ENCODE data around the gene PRKAG2.

The PRKAG2 gene

DNA sequence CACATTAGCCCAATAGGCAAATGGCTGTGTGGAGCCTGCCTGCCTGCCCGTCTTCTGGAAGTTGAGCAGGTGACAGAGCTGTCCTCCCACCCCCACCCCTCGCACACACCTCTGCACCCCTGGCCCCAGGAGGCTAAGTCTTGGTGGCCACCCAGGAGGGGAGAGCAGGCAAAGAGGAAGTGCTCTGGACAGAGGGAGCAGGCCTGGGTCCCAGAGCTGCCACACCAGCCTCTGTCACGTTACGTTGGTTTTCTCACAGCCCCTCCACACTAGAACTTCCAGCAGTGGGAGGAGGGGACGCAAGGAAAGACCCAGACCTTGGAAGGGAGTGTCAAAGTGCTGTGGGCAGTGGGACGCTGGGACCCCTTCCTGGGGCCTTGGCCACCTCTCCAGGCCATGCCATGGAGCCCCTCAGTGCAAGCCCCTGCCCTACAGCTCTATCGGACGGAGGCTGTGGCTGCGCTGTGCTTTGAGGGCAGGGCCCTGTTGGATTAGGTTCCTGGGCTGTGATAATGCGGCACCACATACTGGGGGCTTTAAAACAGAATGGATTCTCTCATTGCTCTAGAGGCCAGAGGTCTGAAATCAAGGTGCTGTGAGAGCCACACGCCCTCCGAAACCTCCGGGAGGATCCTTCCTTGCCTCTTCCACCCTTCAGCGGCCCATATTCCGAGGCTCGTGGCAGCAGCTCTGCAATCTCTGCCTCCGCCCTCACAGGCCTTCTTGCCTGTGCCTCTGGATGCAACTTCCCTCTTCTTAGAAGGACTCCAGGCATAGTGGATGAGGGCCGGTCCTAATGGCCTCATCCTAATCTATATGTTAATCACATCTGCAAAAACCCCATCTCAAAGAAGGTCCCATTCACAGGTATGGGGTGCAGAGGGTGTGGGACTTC, 9.9 kb downstream of the PRKAG2 start:
- Mint-ChIP-seq H3K27ac (no peak overlapping the region), H3K27me3 (no peaks in the 10 kb centered on the region), H3K4me1 (peaks cover 56% of the 10 kb centered on the region), H3K4me3 (no peak overlapping the region), H3K36me3 (no peaks in the 10 kb centered on the region), H3K9me3 (no peaks in the 10 kb centered on the region)

DNA sequence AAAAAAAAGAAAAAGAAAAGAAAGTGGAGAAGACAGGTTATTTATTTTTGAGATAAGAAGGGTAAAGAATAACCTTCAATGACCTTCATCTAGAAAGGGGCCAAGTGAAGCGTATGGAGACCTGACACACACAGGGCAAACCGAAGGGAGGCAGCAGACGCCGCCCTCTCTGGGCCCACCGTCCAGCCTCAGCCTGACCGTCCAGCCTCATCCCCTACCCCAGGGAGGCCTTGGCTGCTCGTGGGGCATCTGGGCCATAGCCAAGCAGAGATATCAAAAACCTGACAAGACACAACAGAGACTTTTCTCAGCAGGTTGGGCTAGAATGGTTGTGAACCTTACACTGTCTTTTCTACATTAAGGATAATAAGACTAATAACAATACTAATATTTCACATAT, 10.9 kb downstream of the PRKAG2 start:
- Mint-ChIP-seq H3K36me3 (no peaks in the 10 kb centered on the region), H3K4me1 (peaks cover 53% of the 10 kb centered on the region), H3K4me3 (no peak overlapping the region), H3K27me3 (no peaks in the 10 kb centered on the region), H3K27ac (no peak overlapping the region), H3K9me3 (no peaks in the 10 kb centered on the region)

DNA sequence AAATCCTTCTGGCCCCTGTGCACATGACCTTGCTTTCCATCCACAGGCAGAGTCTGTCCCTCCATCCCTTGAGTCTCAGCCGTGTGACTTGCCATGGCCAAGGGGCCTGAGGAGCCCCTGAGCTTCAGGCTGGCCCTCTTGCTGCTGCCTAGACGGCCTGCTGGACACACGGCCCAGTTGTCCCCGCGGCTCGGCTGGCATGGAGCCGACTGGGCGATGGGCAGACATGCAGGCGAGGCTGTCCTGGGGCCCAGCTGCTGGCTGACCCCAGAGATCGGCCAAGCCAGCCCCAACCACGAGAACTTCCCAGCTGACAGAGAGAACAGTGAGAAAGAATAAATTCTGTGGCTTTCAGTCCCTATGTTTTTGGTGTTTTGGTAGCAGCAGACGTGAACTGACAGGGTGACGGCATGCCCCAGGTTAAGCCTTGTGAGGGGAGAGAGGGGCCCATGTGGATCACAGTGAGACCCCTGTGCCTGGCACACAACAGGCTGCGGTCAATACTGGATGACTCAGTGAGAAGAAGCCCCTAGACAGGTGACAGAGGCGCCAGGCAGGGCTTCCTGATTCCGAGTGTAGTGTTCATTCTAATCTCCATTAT, 11.7 kb downstream of the PRKAG2 start:
- no peaks in the 10 kb centered on the region for H3K36me3 Mint-ChIP-seq
- H3K9me3 Mint-ChIP-seq: no peaks in the 10 kb centered on the region
- no peaks in the 10 kb centered on the region for H3K27me3 Mint-ChIP-seq
- peak overlapping the region; percentile 20 for H3K27ac Mint-ChIP-seq
- no peak overlapping the region for H3K4me3 Mint-ChIP-seq
- peaks cover 53% of the 10 kb centered on the region for H3K4me1 Mint-ChIP-seq

DNA sequence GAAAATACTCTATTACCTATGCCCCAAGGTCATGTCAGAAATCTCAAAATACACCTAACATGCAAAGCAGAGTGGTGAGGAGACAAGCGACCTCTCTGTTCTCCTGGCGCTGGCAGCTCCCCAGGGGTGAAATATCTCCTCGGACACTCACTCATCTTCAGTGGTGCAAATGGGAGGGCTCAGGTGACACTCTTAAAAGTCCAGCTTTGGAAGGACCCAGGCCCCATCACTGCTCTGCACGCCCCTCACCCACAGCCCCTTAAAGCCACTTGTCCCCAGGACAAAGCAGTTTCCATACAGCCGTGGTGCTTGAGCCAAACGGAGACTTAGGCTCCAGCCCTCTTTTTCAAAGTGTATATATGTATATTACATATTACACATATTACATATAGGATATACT, 12.4 kb downstream of the PRKAG2 start:
- Mint-ChIP-seq H3K9me3 (no peaks in the 10 kb centered on the region), H3K27ac (no peak overlapping the region), H3K27me3 (no peaks in the 10 kb centered on the region), H3K36me3 (no peaks in the 10 kb centered on the region), H3K4me3 (no peak overlapping the region), H3K4me1 (peaks cover 49% of the 10 kb centered on the region)

DNA sequence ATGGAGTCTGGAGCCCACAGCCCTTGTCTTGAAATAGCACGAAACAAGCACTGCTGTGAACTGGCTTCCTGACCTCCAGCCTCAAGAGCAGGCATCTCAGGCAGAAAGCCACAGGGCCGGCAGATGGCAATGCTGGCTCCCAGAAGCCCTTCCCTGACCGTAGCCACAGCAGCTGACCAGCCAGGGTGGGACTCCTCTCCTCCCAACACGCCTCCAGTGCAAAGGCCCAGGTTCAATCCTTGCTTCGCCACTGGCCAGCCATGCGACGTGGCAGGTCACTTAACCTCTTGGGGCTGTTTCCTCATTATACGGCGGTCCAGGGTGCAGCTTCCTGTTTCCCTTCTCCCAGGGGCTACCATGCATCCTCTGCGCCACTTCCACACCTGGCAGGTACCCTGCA, 12.8 kb downstream of the PRKAG2 start:
- Mint-ChIP-seq H3K36me3 (no peaks in the 10 kb centered on the region), H3K4me1 (peaks cover 46% of the 10 kb centered on the region), H3K27ac (no peak overlapping the region), H3K9me3 (no peaks in the 10 kb centered on the region), H3K4me3 (no peak overlapping the region), H3K27me3 (no peaks in the 10 kb centered on the region)

DNA sequence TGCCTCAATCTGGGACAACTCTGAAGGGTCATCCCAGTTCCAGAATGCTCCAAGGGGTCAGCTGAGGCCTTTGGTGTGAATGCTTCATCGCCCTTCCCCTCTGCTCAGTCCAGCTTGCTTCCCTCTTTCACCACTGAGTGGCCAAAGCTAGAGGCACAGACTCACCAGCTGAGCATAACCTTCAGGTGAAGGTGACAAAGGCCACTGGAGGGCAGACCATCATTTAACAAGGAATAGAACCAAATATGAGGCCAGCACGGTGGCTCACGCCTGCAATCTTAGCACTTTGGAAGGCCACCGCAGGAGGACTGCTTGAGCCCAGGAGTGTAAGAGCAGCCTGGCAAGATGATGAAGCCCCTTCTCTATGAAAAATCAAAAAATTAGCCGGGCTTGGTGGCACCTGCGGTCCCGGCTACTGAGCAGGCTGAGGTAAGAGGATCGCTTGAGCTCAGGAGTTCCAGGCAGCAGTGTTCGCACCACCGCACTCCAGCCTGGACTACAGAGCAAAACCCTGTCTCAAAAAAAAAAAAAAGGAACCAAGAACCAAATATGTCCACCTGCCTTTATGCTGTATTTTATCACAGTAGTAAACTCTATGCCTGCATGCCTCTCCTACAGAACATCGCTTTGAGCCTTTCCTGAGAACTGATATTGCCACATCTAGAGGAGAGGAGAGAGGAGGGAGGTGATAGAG, 13.4 kb downstream of the PRKAG2 start:
- Mint-ChIP-seq H3K4me1 (peaks cover 42% of the 10 kb centered on the region), H3K36me3 (no peaks in the 10 kb centered on the region), H3K9me3 (no peaks in the 10 kb centered on the region), H3K27me3 (no peaks in the 10 kb centered on the region), H3K27ac (no peak overlapping the region), H3K4me3 (no peak overlapping the region)

DNA sequence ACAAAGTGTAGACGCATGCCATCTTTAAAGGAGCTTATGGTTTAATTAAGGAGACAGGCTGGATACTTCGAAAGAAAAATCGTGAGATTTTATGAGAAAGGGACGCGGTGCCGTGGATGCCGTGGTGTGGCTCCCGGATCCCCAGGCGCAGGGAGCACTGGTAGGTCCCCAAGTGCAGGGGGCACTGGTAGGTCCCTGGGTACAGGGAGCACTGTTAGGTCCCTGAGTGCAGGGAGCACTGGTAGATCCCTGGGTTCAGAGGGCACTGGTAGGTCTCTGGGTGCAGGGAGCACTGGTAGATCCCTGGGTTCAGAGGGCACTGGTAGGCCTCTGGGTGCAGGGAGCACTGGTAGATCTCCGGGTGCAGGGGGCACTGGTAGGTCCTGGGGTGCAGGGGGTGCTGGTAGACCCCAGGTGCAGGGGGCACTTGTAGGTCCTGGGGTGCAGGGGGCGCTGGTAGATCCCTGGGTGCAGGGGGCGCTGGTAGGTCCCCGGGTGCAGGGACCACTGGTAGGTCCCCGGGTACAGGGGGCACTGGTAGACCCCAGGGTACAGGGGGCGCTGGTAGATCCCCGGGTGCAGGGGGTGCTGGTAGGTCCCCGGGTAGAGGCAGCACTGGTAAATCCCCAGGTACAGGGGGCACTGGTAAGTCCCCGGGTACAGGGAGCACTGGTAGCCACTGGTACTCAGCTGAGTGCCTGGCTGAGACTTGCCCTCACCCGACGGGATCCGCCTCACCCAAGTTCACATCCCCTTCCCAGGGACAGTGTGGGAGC, 14.1 kb downstream of the PRKAG2 start:
- Mint-ChIP-seq H3K27ac (no peak overlapping the region), H3K4me1 (peaks cover 38% of the 10 kb centered on the region), H3K4me3 (no peak overlapping the region), H3K36me3 (no peaks in the 10 kb centered on the region), H3K9me3 (no peaks in the 10 kb centered on the region), H3K27me3 (no peaks in the 10 kb centered on the region)

DNA sequence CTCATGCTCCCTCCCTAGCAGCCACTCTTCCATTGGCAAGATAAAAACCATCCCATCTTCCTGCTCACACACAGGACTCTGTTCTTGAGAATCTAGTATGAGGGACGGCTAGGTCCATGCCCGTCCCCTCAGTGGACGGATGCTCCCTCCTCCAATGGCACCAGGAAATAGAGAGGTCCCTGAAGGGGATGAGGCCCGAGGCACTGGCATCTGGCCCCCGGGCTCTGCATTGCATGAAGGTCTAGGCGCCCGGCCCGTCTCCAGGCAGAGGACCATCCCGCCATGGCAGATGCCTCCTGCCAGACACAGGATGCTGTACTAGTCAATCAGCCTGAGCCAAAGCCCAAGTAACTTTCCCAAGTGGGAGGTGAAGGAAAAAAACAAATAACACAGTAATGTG, 15.0 kb downstream of the PRKAG2 start:
- H3K27me3 Mint-ChIP-seq: no peaks in the 10 kb centered on the region
- no peak overlapping the region for H3K4me3 Mint-ChIP-seq
- H3K27ac Mint-ChIP-seq: no peak overlapping the region
- no peaks in the 10 kb centered on the region for H3K36me3 Mint-ChIP-seq
- peaks cover 40% of the 10 kb centered on the region for H3K4me1 Mint-ChIP-seq
- no peaks in the 10 kb centered on the region for H3K9me3 Mint-ChIP-seq

DNA sequence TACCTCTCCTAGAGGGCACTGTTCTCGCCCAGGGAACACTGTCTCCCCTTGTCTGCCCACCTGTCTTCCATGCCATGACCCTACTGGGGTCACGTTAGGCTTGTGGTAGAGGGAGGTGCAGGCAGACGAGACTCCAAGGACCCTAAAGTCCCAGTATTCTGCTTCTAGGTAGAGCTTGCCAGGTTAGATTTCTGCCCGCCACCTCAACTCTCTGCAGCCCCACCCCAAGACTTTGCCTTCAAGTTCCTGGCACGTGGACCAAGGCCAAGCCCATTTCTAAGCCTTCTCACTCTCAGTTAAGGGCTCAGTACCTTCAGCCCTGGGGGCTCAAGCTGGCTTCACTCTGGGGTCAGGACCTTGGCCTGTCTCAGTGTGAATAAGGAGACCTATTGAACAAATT, 16.1 kb downstream of the PRKAG2 start:
- no peak overlapping the region for H3K27ac Mint-ChIP-seq
- peaks cover 45% of the 10 kb centered on the region for H3K4me1 Mint-ChIP-seq
- H3K4me3 Mint-ChIP-seq: no peak overlapping the region
- H3K27me3 Mint-ChIP-seq: no peaks in the 10 kb centered on the region
- no peaks in the 10 kb centered on the region for H3K9me3 Mint-ChIP-seq
- H3K36me3 Mint-ChIP-seq: no peaks in the 10 kb centered on the region

DNA sequence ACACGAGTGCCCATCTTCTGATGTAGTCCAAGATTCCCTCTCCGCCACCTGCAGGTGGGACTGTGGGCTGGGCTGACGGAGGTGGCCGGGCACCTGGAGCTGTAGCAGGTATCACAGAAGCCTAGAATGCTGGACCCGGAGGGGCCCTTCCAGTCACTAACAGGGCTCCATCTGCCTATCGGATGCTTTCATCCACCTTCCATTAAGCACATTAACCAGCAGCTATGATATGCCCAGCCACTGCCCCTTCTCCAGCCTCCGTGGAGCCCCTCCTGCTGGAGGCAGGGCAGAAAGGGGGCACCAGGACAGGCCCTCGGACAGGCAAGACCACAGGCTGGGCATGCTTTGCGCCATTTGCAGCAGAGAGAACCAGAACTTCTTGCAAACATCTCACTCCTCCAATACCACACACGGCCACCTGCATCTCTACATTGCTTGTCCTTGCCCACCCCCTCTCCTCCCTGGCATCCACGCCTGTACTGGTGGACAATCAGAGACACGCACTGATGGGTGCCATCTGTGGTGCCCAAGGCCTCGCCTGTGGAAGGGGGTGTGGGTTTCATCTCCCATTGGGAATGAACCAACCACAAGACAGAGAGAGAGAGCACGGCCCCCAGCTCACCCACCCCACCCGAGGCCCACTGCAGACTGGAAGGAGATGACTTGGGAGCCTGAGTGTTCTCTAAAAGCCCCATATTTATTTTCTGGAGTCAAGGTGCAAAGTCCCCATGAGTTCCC, 16.8 kb downstream of the PRKAG2 start:
- Mint-ChIP-seq H3K4me1 (peaks cover 41% of the 10 kb centered on the region), H3K9me3 (no peaks in the 10 kb centered on the region), H3K27ac (no peak overlapping the region), H3K27me3 (no peaks in the 10 kb centered on the region), H3K4me3 (no peak overlapping the region), H3K36me3 (no peaks in the 10 kb centered on the region)

DNA sequence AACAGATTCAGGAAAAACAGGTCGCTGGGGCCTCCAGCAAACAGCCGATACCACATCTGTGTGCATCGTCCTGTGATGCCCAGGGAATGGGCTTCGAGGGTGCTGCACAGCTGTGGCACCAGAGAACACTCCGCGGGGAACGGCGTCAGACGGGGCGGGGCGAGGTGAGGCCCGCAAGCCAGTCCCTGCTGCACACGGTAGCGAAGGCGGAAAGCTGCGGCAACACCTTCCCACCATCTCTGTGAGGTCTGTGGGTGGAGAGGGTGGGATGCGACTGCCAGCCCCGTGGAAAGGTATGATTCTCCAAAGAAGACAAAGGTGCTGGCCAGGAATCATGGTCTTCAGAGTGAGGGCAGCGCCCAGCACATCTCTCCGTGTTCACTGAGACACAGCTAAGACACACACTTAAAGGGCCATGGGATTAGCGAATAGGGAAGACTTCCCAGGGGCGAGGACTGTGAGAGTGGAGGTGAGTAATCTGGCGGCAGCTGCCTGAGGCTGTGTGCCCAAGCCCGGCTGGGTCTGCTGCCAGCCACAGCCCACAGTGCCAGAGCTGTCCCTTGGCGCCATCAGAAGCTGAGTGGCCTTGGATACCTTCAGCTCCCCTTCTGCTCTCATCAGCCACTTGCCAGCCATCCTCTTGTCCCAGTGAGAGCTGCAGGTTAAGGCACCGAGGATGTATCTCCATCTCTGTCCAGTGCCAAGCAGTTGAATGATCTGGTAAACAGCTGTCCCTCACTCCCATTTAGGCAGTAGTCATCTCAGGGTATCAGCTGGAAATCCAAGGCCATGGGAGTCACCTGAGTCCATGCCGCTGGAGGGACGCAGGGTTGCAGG, 17.6 kb downstream of the PRKAG2 start:
- Mint-ChIP-seq H3K36me3 (no peaks in the 10 kb centered on the region), H3K27ac (peak overlapping the region; percentile 41), H3K4me1 (peaks cover 37% of the 10 kb centered on the region), H3K9me3 (no peaks in the 10 kb centered on the region), H3K4me3 (no peak overlapping the region), H3K27me3 (no peaks in the 10 kb centered on the region)

DNA sequence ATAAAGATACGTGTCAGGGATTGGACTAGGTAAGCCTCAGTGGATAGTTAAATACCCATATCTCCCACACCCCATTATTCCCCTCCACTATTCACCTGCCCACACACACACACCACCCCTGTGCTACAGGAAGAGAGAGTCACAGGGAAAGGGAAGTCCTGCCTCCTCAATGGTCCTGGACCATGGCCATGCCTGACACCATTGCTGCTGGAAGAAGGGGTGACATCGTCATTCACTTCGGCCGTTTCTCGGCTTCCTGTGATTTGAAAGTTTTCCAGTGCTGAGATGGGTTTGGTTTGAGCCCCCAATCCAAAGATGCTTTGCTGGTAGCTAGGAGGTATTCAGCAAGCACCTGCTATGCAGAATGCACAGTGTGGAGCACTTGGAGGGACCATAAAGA, 18.5 kb downstream of the PRKAG2 start:
- Mint-ChIP-seq H3K36me3 (no peaks in the 10 kb centered on the region), H3K4me1 (peaks cover 37% of the 10 kb centered on the region), H3K9me3 (no peaks in the 10 kb centered on the region), H3K27ac (no peak overlapping the region), H3K27me3 (no peaks in the 10 kb centered on the region), H3K4me3 (no peak overlapping the region)

DNA sequence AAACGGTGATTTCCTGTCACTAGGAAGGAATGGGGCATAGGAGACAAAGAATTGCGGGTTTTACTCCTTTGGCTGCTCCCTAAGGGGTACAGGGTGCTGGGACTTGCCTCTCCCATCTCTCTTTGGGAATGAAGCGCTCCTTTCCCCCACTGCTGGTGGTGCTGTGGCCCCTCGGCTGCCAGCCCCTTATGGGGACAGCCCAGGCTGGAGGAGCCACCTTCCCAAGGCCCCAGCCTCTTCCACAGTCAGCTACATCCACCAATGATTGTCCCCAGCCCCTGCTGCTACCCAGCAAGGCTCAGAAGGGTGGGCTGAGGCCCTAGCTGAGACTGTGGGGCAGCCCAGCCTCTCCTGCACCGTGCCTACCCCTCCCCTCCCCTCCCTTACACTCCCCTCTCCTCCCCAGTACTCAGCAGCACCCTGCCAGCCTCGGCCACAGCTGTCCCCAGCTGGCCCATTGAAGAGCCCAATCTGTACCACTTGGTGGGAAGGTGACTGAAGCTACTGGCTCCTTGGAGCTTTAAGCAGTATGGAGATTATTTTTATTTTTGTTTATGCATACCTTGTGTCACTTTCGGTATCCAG, 19.0 kb downstream of the PRKAG2 start:
- H3K9me3 Mint-ChIP-seq: no peaks in the 10 kb centered on the region
- H3K4me3 Mint-ChIP-seq: no peak overlapping the region
- H3K27me3 Mint-ChIP-seq: no peaks in the 10 kb centered on the region
- H3K36me3 Mint-ChIP-seq: no peaks in the 10 kb centered on the region
- H3K4me1 Mint-ChIP-seq: peaks cover 42% of the 10 kb centered on the region
- no peak overlapping the region for H3K27ac Mint-ChIP-seq

DNA sequence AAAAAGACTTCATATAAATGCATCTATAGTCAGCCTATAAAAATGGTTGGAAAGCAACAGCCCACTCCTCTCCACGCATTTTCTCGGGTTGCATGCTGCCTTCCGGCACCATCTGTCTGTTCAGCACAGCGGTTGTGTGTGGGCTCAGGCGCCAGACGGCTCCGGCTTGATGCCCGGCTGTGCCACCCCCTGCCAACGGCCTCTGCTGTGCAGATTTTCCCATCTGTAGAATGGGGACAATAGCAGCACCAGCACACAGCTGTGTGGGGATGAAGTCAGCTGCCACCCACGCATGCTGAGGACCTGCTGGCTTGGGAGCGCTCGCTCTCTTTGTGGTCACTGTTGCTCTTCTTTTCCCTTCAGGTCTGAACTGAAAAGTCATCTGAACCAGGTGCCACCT, 19.5 kb downstream of the PRKAG2 start:
- Mint-ChIP-seq H3K36me3 (no peaks in the 10 kb centered on the region), H3K9me3 (no peaks in the 10 kb centered on the region), H3K27me3 (no peaks in the 10 kb centered on the region), H3K4me1 (peaks cover 46% of the 10 kb centered on the region), H3K4me3 (no peak overlapping the region), H3K27ac (no peak overlapping the region)

Measured in activated naive CD4-positive, alpha-beta T cell treated with anti-CD3 and anti-CD28 coated beads, Interleukin-2, amount 50 U/mL, for 24 hours (primary cell).